H1 (cell line): ENCODE measurements around the gene KTI12. TPM values are rescaled to one million over a fixed set of nuclear protein-coding genes. Genes with fewer than 3 reads are reported as not detected.
"Not testable (repeated sequence)": the region's sequence is repeated elsewhere in the genome, so short reads cannot be mapped to it uniquely, and the experiment has no call there.

Source experiments
- CTCF ChIA-PET: fragments of 300-600 bp; sonication (Branson Sonifier 250); formaldehyde crosslinking; loops from one replicate; lab custom pipeline; 2021; ENCODE audit not compliant: partially characterized antibody; lab: Charles Lee
- POLR2A ChIA-PET: fragments of 300-600 bp; sonication (Branson Sonifier 250); formaldehyde crosslinking; loops from one replicate; lab custom pipeline; 2021; ENCODE audit warnings: inconsistent platforms; ENCODE audit not compliant: partially characterized antibody; lab: Charles Lee
- DNase-seq, 2 experiments: peaks; one replicate each; pipeline versions ENCODE4 v3.0.0 to v3.0.0-alpha.2; 2010 to 2022; ENCODE audit warnings: low spot score in 2 of 2, low read depth in 1 of 2, mixed read lengths in 1 of 2
- FAIRE-seq: peaks from 2 replicates; lab custom pipeline; 2011; peaks lifted over from hg19 to GRCh38; lab: Jason Lieb, UNC
- H2AFZ ChIP-seq: 2 replicates; pipeline ENCODE4 v1.8.1; 2012; ENCODE audit warnings: low read length, inconsistent platforms
- H2AK5ac ChIP-seq: 2 replicates; pipeline ENCODE4 v1.6.1; 2013; ENCODE audit warnings: low read depth, low read length
- H2BK120ac ChIP-seq: replicated peaks from 2 replicates; pipeline ENCODE3; 2013; ENCODE audit warnings: low read depth, low read length, inconsistent platforms
- H2BK12ac ChIP-seq: 2 replicates; pipeline ENCODE4 v1.6.1; 2013; ENCODE audit warnings: low read depth, low read length
- H2BK15ac ChIP-seq: 2 replicates; pipeline ENCODE4 v1.6.1; 2013; ENCODE audit warnings: low read length
- H2BK20ac ChIP-seq: 2 replicates; pipeline ENCODE4 v1.6.1; 2013; ENCODE audit warnings: low read length
- H2BK5ac ChIP-seq: 2 replicates; pipeline ENCODE4 v1.6.1; 2013; ENCODE audit warnings: low read depth, low read length
- H3K14ac ChIP-seq: 2 replicates; pipeline ENCODE4 v1.6.1; 2013; ENCODE audit warnings: inconsistent platforms; ENCODE audit not compliant: insufficient read length
- H3K18ac ChIP-seq: 2 replicates; pipeline ENCODE4 v1.6.1; 2013; ENCODE audit warnings: low read length; ENCODE audit errors: extremely low read depth
- H3K23ac ChIP-seq: 2 replicates; pipeline ENCODE4 v1.6.1; 2013; ENCODE audit warnings: inconsistent platforms; ENCODE audit not compliant: insufficient read length
- H3K23me2 ChIP-seq: 2 replicates; pipeline ENCODE4 v1.6.1; 2013; ENCODE audit warnings: low read depth, low read length
- H3K27ac ChIP-seq: 2 replicates; pipeline ENCODE4 v1.6.1; 2011; ENCODE audit warnings: low read depth, low read length, inconsistent platforms
- H3K27me3 ChIP-seq, 4 experiments: replicated peaks in 1 of 4; 1 replicate in 1 of 4; 2 replicates in 3 of 4; pipeline versions ENCODE4 v1.6.1 to v1.8.1; 2011 to 2013; ENCODE audit warnings: low read length in 3 of 4, mild to moderate bottlenecking in 3 of 4, inconsistent platforms in 2 of 4, mixed read lengths in 2 of 4, moderate library complexity in 1 of 4; ENCODE audit not compliant: control insufficient read depth in 3 of 4, insufficient read depth in 3 of 4; ENCODE audit errors: extremely low read depth in 1 of 4
- H3K36me3 ChIP-seq, 4 experiments: 2 replicates each; pipeline versions ENCODE4 v1.6.1 to v1.8.1; 2011 to 2013; ENCODE audit warnings: mild to moderate bottlenecking in 4 of 4, low read length in 3 of 4, moderate library complexity in 2 of 4, control low read depth in 1 of 4, inconsistent platforms in 1 of 4; ENCODE audit not compliant: insufficient read depth in 4 of 4, control insufficient read depth in 2 of 4
- H3K4ac ChIP-seq: replicated peaks from 2 replicates; pipeline ENCODE3; 2013; ENCODE audit warnings: low read length, low read depth, mixed read lengths, inconsistent platforms; ENCODE audit not compliant: insufficient read length
- H3K4me1 ChIP-seq, 4 experiments: replicated peaks in 1 of 4; 1 replicate in 1 of 4; 2 replicates in 3 of 4; pipeline versions ENCODE4 v1.6.1 to v1.8.1; 2011 to 2013; ENCODE audit warnings: low read length in 3 of 4, inconsistent platforms in 2 of 4, mixed read lengths in 1 of 4; ENCODE audit not compliant: insufficient read depth in 4 of 4, control insufficient read depth in 3 of 4
- H3K4me2 ChIP-seq, 2 experiments: 2 replicates each; pipeline versions ENCODE4 v1.6.1 to v1.8.1; 2011 to 2013; ENCODE audit warnings: low read depth in 2 of 2, low read length in 2 of 2, control low read depth in 1 of 2, inconsistent platforms in 1 of 2, mild to moderate bottlenecking in 1 of 2; ENCODE audit not compliant: insufficient read depth in 1 of 2
- H3K4me3 ChIP-seq, 4 experiments: fragments of 200-600, 300-600 bp in 1 of 4; sonication (generic), shearing (Covaris generic), sonication (Bioruptor Twin) in 1 of 4; 2 replicates each; pipeline versions ENCODE4 v1.5.1 to v1.8.1; 2011 to 2016; ENCODE audit warnings: low read length in 4 of 4, low read depth in 3 of 4, control low read depth in 2 of 4, inconsistent platforms in 2 of 4, mild to moderate bottlenecking in 2 of 4, mixed read lengths in 1 of 4, moderate library complexity in 1 of 4; ENCODE audit not compliant: insufficient read depth in 2 of 4; ENCODE audit errors: extremely low read depth in 1 of 4
- H3K56ac ChIP-seq: replicated peaks from 2 replicates; pipeline ENCODE3; 2013; ENCODE audit warnings: low read depth, mild to moderate bottlenecking, mixed read lengths, low read length, inconsistent platforms; ENCODE audit not compliant: insufficient read length
- H3K79me1 ChIP-seq: 2 replicates; pipeline ENCODE4 v1.6.1; 2013; ENCODE audit warnings: low read depth, low read length, control low read depth
- H3K79me2 ChIP-seq, 2 experiments: 2 replicates each; pipeline versions ENCODE4 v1.6.1 to v1.8.1; 2012 to 2013; ENCODE audit warnings: low read length in 2 of 2, mild to moderate bottlenecking in 2 of 2, inconsistent platforms in 1 of 2; ENCODE audit not compliant: insufficient read depth in 2 of 2, control insufficient read depth in 1 of 2
- H3K9ac ChIP-seq, 4 experiments: replicated peaks in 1 of 4; 1 replicate in 1 of 4; 2 replicates in 3 of 4; pipeline versions ENCODE4 v1.6.1 to v1.8.1; 2011 to 2013; ENCODE audit warnings: low read depth in 3 of 4, low read length in 3 of 4, control low read depth in 2 of 4, mild to moderate bottlenecking in 2 of 4, moderate library complexity in 2 of 4, inconsistent platforms in 1 of 4; ENCODE audit errors: extremely low read depth in 1 of 4
- H3K9me3 ChIP-seq, 2 experiments: 2 replicates each; pipeline versions ENCODE4 v1.6.1 to v1.8.1; 2012 to 2013; ENCODE audit warnings: mild to moderate bottlenecking in 2 of 2, moderate library complexity in 2 of 2, control low read depth in 1 of 2, inconsistent platforms in 1 of 2, low read depth in 1 of 2, low read length in 1 of 2, mixed read lengths in 1 of 2; ENCODE audit not compliant: insufficient read depth in 2 of 2
- H4K20me1 ChIP-seq, 2 experiments: replicated peaks in 1 of 2; 2 replicates each; pipeline versions ENCODE3 to v1.8.1; 2011 to 2013; ENCODE audit warnings: inconsistent platforms in 2 of 2, low read length in 2 of 2, mild to moderate bottlenecking in 1 of 2; ENCODE audit not compliant: insufficient read depth in 2 of 2, control insufficient read depth in 1 of 2
- H4K5ac ChIP-seq: 2 replicates; pipeline ENCODE4 v1.6.1; 2013; ENCODE audit warnings: low read length, low read depth, mixed read lengths, inconsistent platforms; ENCODE audit not compliant: insufficient read length
- H4K8ac ChIP-seq: 2 replicates; pipeline ENCODE4 v1.8.0; 2013; ENCODE audit warnings: mild to moderate bottlenecking, moderate library complexity, low read length, inconsistent platforms; ENCODE audit not compliant: insufficient read depth; ENCODE audit errors: extremely low read depth
- H4K91ac ChIP-seq: replicated peaks from 2 replicates; pipeline ENCODE3; 2013; ENCODE audit warnings: low read length, mixed read lengths, inconsistent platforms; ENCODE audit not compliant: insufficient read length
- WGBS, 2 experiments: shearing (Covaris generic) in 1 of 2; methylation state at CpG; one replicate each; pipeline versions ENCODE4 v1.1.6 to v1.1.7; 2013 to 2015; ENCODE audit warnings: low lambda C conversion rate in 2 of 2, mixed read lengths in 2 of 2, inconsistent platforms in 1 of 2, low coverage in 1 of 2, missing lambda C conversion rate in 1 of 2; ENCODE audit not compliant: insufficient replicate concordance in 2 of 2, insufficient coverage in 1 of 2, insufficient read length in 1 of 2; ENCODE audit errors: extremely low coverage in 1 of 2, missing lambda C conversion rate in 1 of 2; 5-methylcytosine and 5-hydroxymethylcytosine counted together
- polyA plus RNA-seq, 7 experiments: library from polyadenylated mRNA; depleted of rRNA in 3 of 7; stranded (reverse) in 5 of 7; unstranded in 2 of 7; fragments of >200 nt in 5 of 7; fragments of 200-250 nt in 2 of 7; gene quantifications; 1 replicate in 5 of 7; 2 replicates in 1 of 7; 4 replicates in 1 of 7; pipeline versions ENCODE4 v1.2.1 to v1.2.3, GENCODE V29; 2011 to 2013; ENCODE audit warnings: missing spikeins in 2 of 7, mixed read lengths in 2 of 7
- total RNA-seq: library from RNA; stranded (reverse); fragmentation: NEBNext Ultra II Directional; extraction: Animal tissue kit (Norgen Biotek cat#: 25700); gene quantifications from 2 replicates; pipeline ENCODE4 v1.2.1, GENCODE V29; 2021

Gene KTI12
- total and polyA plus RNA-seq, 2 of the 8 experiments (the other 6 are each of a cell fraction or from before 2014, with no cell fraction given): 7.5 to 16.2 TPM

- H3K4me3 ChIP-seq, H2AK5ac ChIP-seq, H3K27ac ChIP-seq, H3K4ac ChIP-seq, H3K4me2 ChIP-seq, POLR2A ChIA-PET, H2BK12ac ChIP-seq, FAIRE-seq, H3K27me3 ChIP-seq, H3K56ac ChIP-seq, H4K8ac ChIP-seq, H2BK5ac ChIP-seq, H3K14ac ChIP-seq, H4K5ac ChIP-seq, H3K23me2 ChIP-seq, H2BK15ac ChIP-seq, H2BK20ac ChIP-seq, DNase-seq, H3K9me3 ChIP-seq, H3K9ac ChIP-seq, H3K79me1 ChIP-seq, H3K18ac ChIP-seq, H2AFZ ChIP-seq, H2BK120ac ChIP-seq, H3K23ac ChIP-seq, H3K4me1 ChIP-seq, H4K20me1 ChIP-seq, H4K91ac ChIP-seq: not testable (repeated sequence)
- CTCF ChIA-PET: interaction anchor here (1.0 to 1.9 kb wide), 2 partner anchors 42 to 103 kb away, joined by 3 read pairs; no protein-coding TSS in a partner anchor
- Histone ChIP-seq H3K79me2 (peaks cover 4 to 21% of the 10 kb centered on the region in 2 experiments; a peak in 3 of 4 replicates), H3K36me3 (peaks cover 2 to 27% (median 12%) of the 10 kb centered on the region in 4 experiments; a peak in 6 of 8 replicates)
- WGBS, 2 experiments: 91% methylated on average over 5 of the region's 5 CpGs; no CpG with 5 or more reads in 1 of the 2 experiments
These were observed 4.8 kb downstream of the KTI12 start for GRCh38 chr1:52028839-52029238.
